ENCODE results near the gene RASSF4. TPM values are rescaled to one million over a fixed set of nuclear protein-coding genes. Genes with fewer than 3 reads are reported as not detected.

RASSF4 gene
- total and polyA plus RNA-seq, 9 of the 15 experiments (the other 6 are each of a cell fraction or from before 2014, with no cell fraction given) = 0.01 to 0.62 (median 0.11) TPM; not detected in 3

DNA sequence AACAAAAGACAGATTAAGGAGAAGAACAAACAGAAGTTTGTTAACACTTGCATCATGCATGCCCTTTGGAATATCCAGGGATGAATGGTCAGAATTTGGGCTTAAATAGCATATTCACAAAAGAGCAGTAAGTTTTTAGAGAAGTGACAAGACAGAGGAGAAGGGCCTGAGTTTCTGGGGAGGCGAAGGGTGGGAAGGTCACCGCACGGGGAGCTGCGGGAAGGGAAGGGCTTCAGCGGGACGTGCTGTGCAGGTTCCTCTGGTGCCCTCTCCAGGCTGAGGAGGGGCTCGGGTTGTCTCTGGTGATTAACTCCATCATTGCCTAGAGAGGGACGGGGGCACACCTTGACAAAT, 30.7 kb downstream of the RASSF4 start (continued):
- TF ChIP-seq, protein P1, sequence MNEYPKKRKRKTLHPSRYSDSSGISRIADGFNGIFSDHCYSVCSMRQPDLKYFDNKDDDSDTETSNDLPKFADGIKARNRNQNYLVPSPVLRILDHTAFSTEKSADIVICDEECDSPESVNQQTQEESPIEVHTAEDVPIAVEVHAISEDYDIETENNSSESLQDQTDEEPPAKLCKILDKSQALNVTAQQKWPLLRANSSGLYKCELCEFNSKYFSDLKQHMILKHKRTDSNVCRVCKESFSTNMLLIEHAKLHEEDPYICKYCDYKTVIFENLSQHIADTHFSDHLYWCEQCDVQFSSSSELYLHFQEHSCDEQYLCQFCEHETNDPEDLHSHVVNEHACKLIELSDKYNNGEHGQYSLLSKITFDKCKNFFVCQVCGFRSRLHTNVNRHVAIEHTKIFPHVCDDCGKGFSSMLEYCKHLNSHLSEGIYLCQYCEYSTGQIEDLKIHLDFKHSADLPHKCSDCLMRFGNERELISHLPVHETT (CRISPR knock-in tag; conservative IDR thresholded peaks at IDR 0.05 in 1 of 2, IDR thresholded peaks at IDR 0.05 in 1 of 2) = no peak
- TF ChIP-seq RFX1 (IDR thresholded peaks at IDR 0.05) (no peak), RBBP5 (IDR thresholded peaks at IDR 0.05; ENCODE audit: borderline replicate concordance, insufficient read depth, low read length, poor library complexity, severe bottlenecking) (no peak), ZFP36 (IDR thresholded peaks at IDR 0.05; ENCODE audit: low read depth, low read length, partially characterized antibody) (peak; percentile 13), ZEB2 (IDR thresholded peaks at IDR 0.05) (0 out of 2 replicates have a peak, but pooled peaks have one; percentile 33), BDP1 (IDR thresholded peaks at IDR 0.05; ENCODE audit: insufficient read depth, insufficient read length) (no peak), SMAD3 (CRISPR knock-in tag; conservative IDR thresholded peaks at IDR 0.05) (no peak), FOXP1 (CRISPR knock-in tag; IDR thresholded peaks at IDR 0.05) (no peak), U2AF2 (optimal IDR thresholded peaks at IDR 0.05; ENCODE audit: low read depth, low read length) (no peak), LCOR (CRISPR knock-in tag; IDR thresholded peaks at IDR 0.05) (no peak), EZH2 (IDR thresholded peaks at IDR 0.05; ENCODE audit: borderline replicate concordance, low read depth, low read length) (no peak), ZC3H8 (IDR thresholded peaks at IDR 0.05) (no peak), SRSF1 (IDR thresholded peaks at IDR 0.05; ENCODE audit: low read depth, low read length) (no peak), SRF (CRISPR knock-in tag; IDR thresholded peaks at IDR 0.05) (0 out of 4 replicates have a peak, but pooled peaks of 1 of the 2 experiments have one; percentile 53), FOS (IDR thresholded peaks at IDR 0.05; ENCODE audit: extremely low read depth, insufficient read length) (no peak), CTBP1 (IDR thresholded peaks at IDR 0.05; ENCODE audit: borderline replicate concordance) (peak; percentile 50; the same call in 1 of the 2 replicates), CREM (IDR thresholded peaks at IDR 0.05; ENCODE audit: low read depth) (0 out of 2 replicates have a peak, but pooled peaks have one; percentile 16), POLR2A (conservative IDR thresholded peaks at IDR 0.05) (no peak)
- TF ChIP-seq, protein P2, sequence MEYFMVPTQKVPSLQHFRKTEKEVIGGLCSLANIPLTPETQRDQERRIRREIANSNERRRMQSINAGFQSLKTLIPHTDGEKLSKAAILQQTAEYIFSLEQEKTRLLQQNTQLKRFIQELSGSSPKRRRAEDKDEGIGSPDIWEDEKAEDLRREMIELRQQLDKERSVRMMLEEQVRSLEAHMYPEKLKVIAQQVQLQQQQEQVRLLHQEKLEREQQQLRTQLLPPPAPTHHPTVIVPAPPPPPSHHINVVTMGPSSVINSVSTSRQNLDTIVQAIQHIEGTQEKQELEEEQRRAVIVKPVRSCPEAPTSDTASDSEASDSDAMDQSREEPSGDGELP (CRISPR knock-in tag; IDR thresholded peaks at IDR 0.05; ENCODE audit: borderline replicate concordance) = no peak
- TF ChIP-seq, protein P3, sequence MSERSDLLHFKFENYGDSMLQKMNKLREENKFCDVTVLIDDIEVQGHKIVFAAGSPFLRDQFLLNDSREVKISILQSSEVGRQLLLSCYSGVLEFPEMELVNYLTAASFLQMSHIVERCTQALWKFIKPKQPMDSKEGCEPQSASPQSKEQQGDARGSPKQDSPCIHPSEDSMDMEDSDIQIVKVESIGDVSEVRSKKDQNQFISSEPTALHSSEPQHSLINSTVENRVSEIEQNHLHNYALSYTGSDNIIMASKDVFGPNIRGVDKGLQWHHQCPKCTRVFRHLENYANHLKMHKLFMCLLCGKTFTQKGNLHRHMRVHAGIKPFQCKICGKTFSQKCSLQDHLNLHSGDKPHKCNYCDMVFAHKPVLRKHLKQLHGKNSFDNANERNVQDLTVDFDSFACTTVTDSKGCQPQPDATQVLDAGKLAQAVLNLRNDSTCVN (CRISPR knock-in tag; IDR thresholded peaks at IDR 0.05) = no peak
- TF ChIP-seq, protein P4, sequence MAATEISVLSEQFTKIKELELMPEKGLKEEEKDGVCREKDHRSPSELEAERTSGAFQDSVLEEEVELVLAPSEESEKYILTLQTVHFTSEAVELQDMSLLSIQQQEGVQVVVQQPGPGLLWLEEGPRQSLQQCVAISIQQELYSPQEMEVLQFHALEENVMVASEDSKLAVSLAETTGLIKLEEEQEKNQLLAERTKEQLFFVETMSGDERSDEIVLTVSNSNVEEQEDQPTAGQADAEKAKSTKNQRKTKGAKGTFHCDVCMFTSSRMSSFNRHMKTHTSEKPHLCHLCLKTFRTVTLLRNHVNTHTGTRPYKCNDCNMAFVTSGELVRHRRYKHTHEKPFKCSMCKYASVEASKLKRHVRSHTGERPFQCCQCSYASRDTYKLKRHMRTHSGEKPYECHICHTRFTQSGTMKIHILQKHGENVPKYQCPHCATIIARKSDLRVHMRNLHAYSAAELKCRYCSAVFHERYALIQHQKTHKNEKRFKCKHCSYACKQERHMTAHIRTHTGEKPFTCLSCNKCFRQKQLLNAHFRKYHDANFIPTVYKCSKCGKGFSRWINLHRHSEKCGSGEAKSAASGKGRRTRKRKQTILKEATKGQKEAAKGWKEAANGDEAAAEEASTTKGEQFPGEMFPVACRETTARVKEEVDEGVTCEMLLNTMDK (IDR thresholded peaks at IDR 0.05; ENCODE audit: borderline replicate concordance, insufficient read depth, low read depth, low read length, poor library complexity, severe bottlenecking) = peak; percentile 50
- TF ChIP-seq, protein P5, sequence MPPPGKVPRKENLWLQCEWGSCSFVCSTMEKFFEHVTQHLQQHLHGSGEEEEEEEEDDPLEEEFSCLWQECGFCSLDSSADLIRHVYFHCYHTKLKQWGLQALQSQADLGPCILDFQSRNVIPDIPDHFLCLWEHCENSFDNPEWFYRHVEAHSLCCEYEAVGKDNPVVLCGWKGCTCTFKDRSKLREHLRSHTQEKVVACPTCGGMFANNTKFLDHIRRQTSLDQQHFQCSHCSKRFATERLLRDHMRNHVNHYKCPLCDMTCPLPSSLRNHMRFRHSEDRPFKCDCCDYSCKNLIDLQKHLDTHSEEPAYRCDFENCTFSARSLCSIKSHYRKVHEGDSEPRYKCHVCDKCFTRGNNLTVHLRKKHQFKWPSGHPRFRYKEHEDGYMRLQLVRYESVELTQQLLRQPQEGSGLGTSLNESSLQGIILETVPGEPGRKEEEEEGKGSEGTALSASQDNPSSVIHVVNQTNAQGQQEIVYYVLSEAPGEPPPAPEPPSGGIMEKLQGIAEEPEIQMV (tag; conservative IDR thresholded peaks at IDR 0.05; ENCODE audit: low read depth) = no peak
